H9 (cell line): Measurements from ENCODE around the gene PLRG1. TPM values are rescaled to one million over a fixed set of nuclear protein-coding genes. Genes with fewer than 3 reads are reported as not detected.

ENCODE experiments used
- DNase-seq: peaks from one replicate; pipeline ENCODE4 v3.0.0-alpha.2; 2017
- H2AFZ ChIP-seq: one replicate; pipeline ENCODE4 v1.6.1; 2013; ENCODE audit warnings: mild to moderate bottlenecking, low read length, control low read depth, moderate library complexity
- H2AK5ac ChIP-seq: 2 replicates; pipeline ENCODE4 v1.6.1; 2013; ENCODE audit warnings: low read length, control low read depth, mixed read lengths; ENCODE audit not compliant: insufficient read length
- H2BK120ac ChIP-seq: one replicate; pipeline ENCODE4 v1.6.1; 2013; ENCODE audit warnings: low read depth, mild to moderate bottlenecking, low read length, control low read depth, inconsistent platforms; ENCODE audit not compliant: poor library complexity, severe bottlenecking
- H2BK12ac ChIP-seq: 2 replicates; pipeline ENCODE4 v1.6.1; 2013; ENCODE audit warnings: low read length, control low read depth, mixed read lengths, low read depth; ENCODE audit not compliant: insufficient read length
- H2BK15ac ChIP-seq: 2 replicates; pipeline ENCODE4 v1.6.1; 2013; ENCODE audit warnings: low read depth, low read length, control low read depth
- H2BK20ac ChIP-seq: one replicate; pipeline ENCODE4 v1.6.1; 2013; ENCODE audit warnings: low read depth, mild to moderate bottlenecking, low read length, control low read depth, inconsistent platforms; ENCODE audit not compliant: poor library complexity, severe bottlenecking
- H2BK5ac ChIP-seq: 2 replicates; pipeline ENCODE4 v1.6.1; 2013; ENCODE audit warnings: low read length, control low read depth, mixed read lengths; ENCODE audit not compliant: insufficient read length
- H3K14ac ChIP-seq: 2 replicates; pipeline ENCODE4 v1.6.1; 2013; ENCODE audit warnings: low read length, control low read depth; ENCODE audit not compliant: insufficient read depth
- H3K18ac ChIP-seq: 2 replicates; pipeline ENCODE4 v1.6.1; 2013; ENCODE audit warnings: low read depth, mild to moderate bottlenecking, mixed read lengths, low read length, control low read depth; ENCODE audit not compliant: insufficient read length
- H3K23ac ChIP-seq: 2 replicates; pipeline ENCODE4 v1.6.1; 2013; ENCODE audit warnings: low read length, control low read depth, mixed read lengths, low read depth; ENCODE audit not compliant: insufficient read length
- H3K23me2 ChIP-seq: 2 replicates; pipeline ENCODE4 v1.6.1; 2013; ENCODE audit warnings: low read depth, mild to moderate bottlenecking, mixed read lengths, low read length, control low read depth; ENCODE audit not compliant: insufficient read length, poor library complexity, severe bottlenecking
- H3K27ac ChIP-seq: 2 replicates; pipeline ENCODE4 v1.5.1; 2013; ENCODE audit warnings: low read length, control low read depth, mixed read lengths, low read depth; ENCODE audit not compliant: insufficient read length
- H3K27me3 ChIP-seq: 2 replicates; pipeline ENCODE4 v1.6.1; 2013; ENCODE audit warnings: low read length, control low read depth, inconsistent platforms; ENCODE audit not compliant: insufficient read depth
- H3K4ac ChIP-seq: 2 replicates; pipeline ENCODE4 v1.6.1; 2013; ENCODE audit warnings: low read depth, mild to moderate bottlenecking, control low read depth, inconsistent platforms, low read length, moderate library complexity
- H3K4me1 ChIP-seq: 2 replicates; pipeline ENCODE4 v1.6.1; 2013; ENCODE audit warnings: low read length, control low read depth, inconsistent platforms; ENCODE audit not compliant: insufficient read depth
- H3K4me2 ChIP-seq: 2 replicates; pipeline ENCODE4 v1.6.1; 2013; ENCODE audit warnings: low read length, control low read depth, mixed read lengths; ENCODE audit not compliant: insufficient read length, insufficient read depth
- H3K56ac ChIP-seq: 2 replicates; pipeline ENCODE4 v1.6.1; 2013; ENCODE audit warnings: low read depth, mild to moderate bottlenecking, mixed read lengths, low read length, control low read depth; ENCODE audit not compliant: insufficient read length
- H3K79me1 ChIP-seq: 2 replicates; pipeline ENCODE4 v1.6.1; 2013; ENCODE audit warnings: low read depth, mild to moderate bottlenecking, moderate library complexity, low read length, control low read depth, inconsistent platforms; ENCODE audit not compliant: insufficient read depth, poor library complexity, severe bottlenecking
- H3K79me2 ChIP-seq: 2 replicates; pipeline ENCODE4 v1.6.1; 2013; ENCODE audit warnings: low read length, control low read depth, inconsistent platforms; ENCODE audit not compliant: insufficient read depth
- H3K9ac ChIP-seq: 2 replicates; pipeline ENCODE4 v1.6.1; 2013; ENCODE audit warnings: low read length, control low read depth, mixed read lengths; ENCODE audit not compliant: insufficient read length; ENCODE audit errors: extremely low read depth
- H3K9me3 ChIP-seq: one replicate; pipeline ENCODE4 v1.6.1; 2013; ENCODE audit warnings: low read depth, low read length, inconsistent platforms; ENCODE audit not compliant: control insufficient read depth
- H3T11ph ChIP-seq: one replicate; pipeline ENCODE4 v1.6.1; 2013; ENCODE audit warnings: mild to moderate bottlenecking, low read length, control low read depth, inconsistent platforms
- H4K20me1 ChIP-seq: one replicate; pipeline ENCODE4 v1.6.1; 2013; ENCODE audit not compliant: control insufficient read depth, insufficient read length, insufficient read depth
- H4K5ac ChIP-seq: 2 replicates; pipeline ENCODE4 v1.6.1; 2013; ENCODE audit warnings: low read depth, mild to moderate bottlenecking, mixed read lengths, low read length, control low read depth; ENCODE audit not compliant: insufficient read length
- H4K8ac ChIP-seq: replicated peaks from 2 replicates; pipeline ENCODE4 v1.6.1; 2013; ENCODE audit warnings: low read length, control low read depth, mixed read lengths, low read depth; ENCODE audit not compliant: insufficient read length
- H4K91ac ChIP-seq: 2 replicates; pipeline ENCODE4 v1.6.1; 2013; ENCODE audit warnings: low read depth, mild to moderate bottlenecking, moderate library complexity, mixed read lengths, low read length, control low read depth; ENCODE audit not compliant: insufficient read length
- H3K27ac Mint-ChIP-seq, 3 experiments: 2 replicates in 2 of 3; 3 replicates in 1 of 3; pipeline ENCODE4 v1.8.0; 2020 to 2021; ENCODE audit warnings: mixed read lengths in 3 of 3, mild to moderate bottlenecking in 1 of 3, moderate library complexity in 1 of 3
- H3K27me3 Mint-ChIP-seq: 2 replicates; pipeline ENCODE4 v1.8.0; 2021; ENCODE audit warnings: low read depth, mild to moderate bottlenecking, moderate library complexity, mixed read lengths
- H3K36me3 Mint-ChIP-seq, 3 experiments: 2 replicates in 2 of 3; 3 replicates in 1 of 3; pipeline ENCODE4 v1.8.0; 2020 to 2021; ENCODE audit warnings: low read depth in 3 of 3, mixed read lengths in 3 of 3; ENCODE audit not compliant: insufficient read depth in 1 of 3
- H3K4me1 Mint-ChIP-seq, 2 experiments: 2 replicates each; pipeline ENCODE4 v1.8.0; 2020; ENCODE audit warnings: mixed read lengths in 2 of 2
- H3K4me3 Mint-ChIP-seq, 2 experiments: 2 replicates in 1 of 2; 3 replicates in 1 of 2; pipeline ENCODE4 v1.8.0; 2020 to 2021; ENCODE audit warnings: mild to moderate bottlenecking in 2 of 2, mixed read lengths in 2 of 2, moderate library complexity in 1 of 2
- H3K9me3 Mint-ChIP-seq, 2 experiments: 2 replicates in 1 of 2; 3 replicates in 1 of 2; pipeline ENCODE4 v1.8.0; 2020; ENCODE audit warnings: mild to moderate bottlenecking in 2 of 2, mixed read lengths in 2 of 2, moderate library complexity in 1 of 2
- WGBS: extraction: QIAGEN DNeasy Blood & Tissue Kit; methylation state at CpG from one replicate; pipeline ENCODE4 v1.1.7; 2013; ENCODE audit warnings: missing lambda C conversion rate, low lambda C conversion rate, mixed read lengths; ENCODE audit not compliant: insufficient read length; ENCODE audit errors: extremely low coverage; 5-methylcytosine and 5-hydroxymethylcytosine counted together
- total RNA-seq: library from RNA; stranded (reverse); gene quantifications from 2 replicates; pipeline ENCODE4 v1.2.1, GENCODE V29; 2021
- TF ChIP-seq, protein P1 (sequence below): fragments of 200-600 bp; sonication (generic); conservative IDR thresholded peaks from 3 replicates; pipeline ENCODE4 v1.8.0; 2021; ENCODE audit warnings: antibody characterized with exemption, mild to moderate bottlenecking

The PLRG1 gene
- total RNA-seq, 1 experiment from 2014 or later = 113 TPM

GRCh38 chr4:154585369-154586018 is 35.3 kb upstream of the PLRG1 start:
- H4K20me1 ChIP-seq = no peaks in the 10 kb centered on the region
- no peaks in the 10 kb centered on the region for H3K79me2 ChIP-seq
- no peak overlapping the region for H3K4ac ChIP-seq
- no peak overlapping the region for H3K56ac ChIP-seq
- WGBS = no CpG with 5 or more reads among the region's 10 CpGs
- H3K4me1 Mint-ChIP-seq = peaks cover 5 to 7% of the 10 kb centered on the region in 2 experiments
- no peaks in the 10 kb centered on the region for H3K9me3 ChIP-seq
- TF ChIP-seq, protein P1, sequence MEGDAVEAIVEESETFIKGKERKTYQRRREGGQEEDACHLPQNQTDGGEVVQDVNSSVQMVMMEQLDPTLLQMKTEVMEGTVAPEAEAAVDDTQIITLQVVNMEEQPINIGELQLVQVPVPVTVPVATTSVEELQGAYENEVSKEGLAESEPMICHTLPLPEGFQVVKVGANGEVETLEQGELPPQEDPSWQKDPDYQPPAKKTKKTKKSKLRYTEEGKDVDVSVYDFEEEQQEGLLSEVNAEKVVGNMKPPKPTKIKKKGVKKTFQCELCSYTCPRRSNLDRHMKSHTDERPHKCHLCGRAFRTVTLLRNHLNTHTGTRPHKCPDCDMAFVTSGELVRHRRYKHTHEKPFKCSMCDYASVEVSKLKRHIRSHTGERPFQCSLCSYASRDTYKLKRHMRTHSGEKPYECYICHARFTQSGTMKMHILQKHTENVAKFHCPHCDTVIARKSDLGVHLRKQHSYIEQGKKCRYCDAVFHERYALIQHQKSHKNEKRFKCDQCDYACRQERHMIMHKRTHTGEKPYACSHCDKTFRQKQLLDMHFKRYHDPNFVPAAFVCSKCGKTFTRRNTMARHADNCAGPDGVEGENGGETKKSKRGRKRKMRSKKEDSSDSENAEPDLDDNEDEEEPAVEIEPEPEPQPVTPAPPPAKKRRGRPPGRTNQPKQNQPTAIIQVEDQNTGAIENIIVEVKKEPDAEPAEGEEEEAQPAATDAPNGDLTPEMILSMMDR = no peak
- H2BK5ac ChIP-seq = no peak overlapping the region
- no peak overlapping the region for H2BK120ac ChIP-seq
- no peak overlapping the region for H4K91ac ChIP-seq
- H3K27me3 ChIP-seq = no peaks in the 10 kb centered on the region
- H3K36me3 Mint-ChIP-seq = no peaks in the 10 kb centered on the region
- no peaks in the 10 kb centered on the region for H3K79me1 ChIP-seq
- H2BK12ac ChIP-seq = no peak overlapping the region
- H3K27ac Mint-ChIP-seq = no peak overlapping the region
- no peaks in the 10 kb centered on the region for H3K27me3 Mint-ChIP-seq
- no peak overlapping the region for H3K4me3 Mint-ChIP-seq
- no peaks in the 10 kb centered on the region for H3K4me1 ChIP-seq
- no peak overlapping the region for H2AK5ac ChIP-seq
- no peak overlapping the region for H3T11ph ChIP-seq
- H3K23ac ChIP-seq = no peak overlapping the region
- H3K9ac ChIP-seq = no peak overlapping the region
- H3K27ac ChIP-seq = no peak overlapping the region
- no peak for DNase-seq
- no peak overlapping the region for H3K18ac ChIP-seq
- no peak overlapping the region for H3K14ac ChIP-seq
- no peak overlapping the region for H2BK15ac ChIP-seq
- H2BK20ac ChIP-seq = no peak overlapping the region
- H3K4me2 ChIP-seq = no peak overlapping the region
- no peaks in the 10 kb centered on the region for H3K9me3 Mint-ChIP-seq
- no peak overlapping the region for H4K8ac ChIP-seq
- no peak overlapping the region for H4K5ac ChIP-seq
- no peaks in the 10 kb centered on the region for H3K23me2 ChIP-seq
- H2AFZ ChIP-seq = no peak overlapping the region
